Astrocyte of the spinal cord (primary cell): Measurements from ENCODE around the gene HAPLN1.

ENCODE experiments used
- DNase-seq: peaks from one replicate; pipeline ENCODE4 v3.0.0; 2011; ENCODE audit warnings: low read depth, low spot score
- H3K4me3 ChIP-seq: 2 replicates; pipeline ENCODE4 v1.5.1; 2011; ENCODE audit warnings: low read depth, mild to moderate bottlenecking, low read length, moderate library complexity
- in situ Hi-C: cut with HindIII; loops from 2 replicates; pipeline ENCODE4 v1.10.0; 2017; ENCODE audit warnings: low sequenced_read_pairs
- TF ChIP-seq, protein P1 (sequence below): IDR thresholded peaks from 2 replicates; pipeline ENCODE4 v1.5.1; 2012; ENCODE audit warnings: low read depth, mild to moderate bottlenecking, low read length, inconsistent platforms

The HAPLN1 gene

GRCh38 chr5:83721953-83722901 lies 1.6 kb upstream of the HAPLN1 start:
- H3K4me3 ChIP-seq = peak overlapping the region; percentile 54
- in situ Hi-C loops = no loop called here
- TF ChIP-seq, protein P1, sequence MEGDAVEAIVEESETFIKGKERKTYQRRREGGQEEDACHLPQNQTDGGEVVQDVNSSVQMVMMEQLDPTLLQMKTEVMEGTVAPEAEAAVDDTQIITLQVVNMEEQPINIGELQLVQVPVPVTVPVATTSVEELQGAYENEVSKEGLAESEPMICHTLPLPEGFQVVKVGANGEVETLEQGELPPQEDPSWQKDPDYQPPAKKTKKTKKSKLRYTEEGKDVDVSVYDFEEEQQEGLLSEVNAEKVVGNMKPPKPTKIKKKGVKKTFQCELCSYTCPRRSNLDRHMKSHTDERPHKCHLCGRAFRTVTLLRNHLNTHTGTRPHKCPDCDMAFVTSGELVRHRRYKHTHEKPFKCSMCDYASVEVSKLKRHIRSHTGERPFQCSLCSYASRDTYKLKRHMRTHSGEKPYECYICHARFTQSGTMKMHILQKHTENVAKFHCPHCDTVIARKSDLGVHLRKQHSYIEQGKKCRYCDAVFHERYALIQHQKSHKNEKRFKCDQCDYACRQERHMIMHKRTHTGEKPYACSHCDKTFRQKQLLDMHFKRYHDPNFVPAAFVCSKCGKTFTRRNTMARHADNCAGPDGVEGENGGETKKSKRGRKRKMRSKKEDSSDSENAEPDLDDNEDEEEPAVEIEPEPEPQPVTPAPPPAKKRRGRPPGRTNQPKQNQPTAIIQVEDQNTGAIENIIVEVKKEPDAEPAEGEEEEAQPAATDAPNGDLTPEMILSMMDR = peak; percentile 62
- peak; percentile 88 for DNase-seq

DNA sequence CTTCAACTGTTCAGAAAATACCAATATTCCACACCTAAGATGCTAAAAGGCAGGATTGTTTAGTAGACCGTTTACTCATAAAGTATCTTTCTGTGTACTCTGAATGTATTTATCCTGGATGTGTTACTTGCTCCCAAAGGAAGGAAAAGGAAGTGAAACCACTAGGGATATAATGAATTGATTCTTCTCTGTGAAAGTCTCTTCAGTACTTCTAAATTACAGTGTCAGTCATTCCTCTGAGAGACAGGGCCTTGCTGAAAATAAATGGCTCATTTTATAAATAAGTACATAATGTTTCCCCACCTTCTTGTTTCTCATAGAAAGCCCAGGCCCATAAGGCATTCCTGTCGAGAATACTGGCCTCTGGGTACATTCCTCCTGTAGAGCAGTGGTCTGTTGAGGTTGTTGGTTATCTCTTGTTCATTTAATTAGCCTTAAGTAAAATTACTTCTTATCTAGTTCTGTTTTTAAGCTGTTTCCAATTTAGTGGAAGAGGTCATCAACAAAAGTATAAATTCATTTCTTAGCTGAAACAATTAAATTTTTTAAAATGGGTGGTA lies 1.6 kb downstream of the HAPLN1 start:
- no peak for DNase-seq
- TF ChIP-seq, protein P1 = no peak
- in situ Hi-C loops = no loop called here

DNA sequence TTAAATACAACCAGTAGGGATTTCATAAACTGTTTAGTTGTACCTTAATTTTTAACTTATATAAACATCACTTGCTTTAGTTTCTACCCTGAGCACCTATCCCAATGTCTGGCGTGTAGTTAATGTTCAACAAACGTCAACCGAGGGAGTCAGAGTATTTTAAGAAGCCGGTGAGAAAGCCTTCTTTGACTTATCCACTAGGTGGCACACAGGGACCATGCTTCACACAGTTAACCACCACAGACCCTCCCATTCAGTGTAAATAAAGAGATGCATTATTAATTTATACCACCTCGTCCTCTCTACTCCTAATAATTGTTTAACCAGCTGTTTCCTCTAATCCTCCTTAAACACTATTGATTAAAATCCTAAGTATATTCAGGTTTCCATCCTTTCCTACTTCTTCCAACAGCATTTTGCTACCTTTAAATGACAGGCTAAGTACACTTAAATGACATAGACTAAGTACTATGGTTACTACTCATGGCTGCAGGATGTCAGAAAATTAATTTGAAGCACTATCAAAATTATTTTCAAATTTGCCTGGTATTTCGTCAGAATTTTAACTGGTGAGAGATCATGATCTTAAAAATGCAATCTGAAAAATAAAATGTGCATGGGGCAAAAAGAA lies 2.3 kb downstream of the HAPLN1 start:
- H3K4me3 ChIP-seq = peak overlapping the region; percentile 16
- TF ChIP-seq, protein P1 = peak; percentile 80
- peak; percentile 78 for DNase-seq
- in situ Hi-C loops = no loop called here

More for the DNA sequence above, 1.6 kb downstream of the HAPLN1 start:
- H3K4me3 ChIP-seq = peak overlapping the region; percentile 16

GRCh38 chr5:83715236-83716065 lies 5.2 kb downstream of the HAPLN1 start:
- in situ Hi-C loops = no loop called here
- DNase-seq = no peak
- no peak overlapping the region for H3K4me3 ChIP-seq
- TF ChIP-seq, protein P1 = no peak

- H3K4me3 ChIP-seq = no peak overlapping the region
- TF ChIP-seq, protein P1 = no peak
- no peak for DNase-seq
- in situ Hi-C loops = no loop called here
Observed at GRCh38 chr5:83714810-83715209, 5.8 kb downstream of the HAPLN1 start.

DNA sequence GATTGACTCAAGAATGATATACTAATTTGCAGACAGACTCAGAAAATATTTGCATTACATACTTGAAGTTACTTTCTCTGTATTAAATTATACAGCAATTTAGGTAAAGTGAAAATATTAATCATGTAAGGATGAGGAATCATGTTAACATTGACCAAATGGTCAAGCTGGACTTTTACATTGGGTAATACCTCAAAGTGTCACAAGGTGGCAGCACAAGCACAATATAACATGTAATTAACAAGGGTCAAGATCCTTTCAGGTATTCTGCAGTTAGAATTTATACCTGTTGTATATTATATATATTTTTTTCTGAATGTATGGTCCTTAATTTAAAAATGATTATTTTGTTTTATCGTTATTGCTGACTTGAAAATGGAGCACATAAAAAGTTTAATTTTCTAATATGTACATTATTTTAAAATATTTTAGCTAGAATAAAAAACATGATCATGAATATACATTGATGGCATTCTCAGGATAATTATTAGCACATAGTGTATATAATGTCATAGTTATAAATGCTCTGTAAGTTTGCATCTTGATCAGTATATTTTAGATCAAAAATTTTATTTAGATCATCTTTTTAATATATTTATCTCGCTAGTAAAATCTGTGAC lies 8.6 kb downstream of the HAPLN1 start:
- H3K4me3 ChIP-seq = no peak overlapping the region
- TF ChIP-seq, protein P1 = peak; percentile 65
- peak; percentile 54 for DNase-seq
- in situ Hi-C loops = no loop called here
